Lung (tissue), 12 donors: ENCODE measurements around the gene LSM7. TPM values are rescaled to one million over a fixed set of nuclear protein-coding genes. Genes with fewer than 3 reads are reported as not detected.

Experiments used
- ATAC-seq: fragments of 200-7000 bp; cut with Tn5 transposase; one replicate; pipeline ENCODE4 v1.9.1; 2020; ENCODE audit warnings: moderate number of reproducible peaks; ENCODE audit not compliant: insufficient read depth, low FRiP score
- DNase-seq, 3 donors: peaks; one replicate each; pipeline ENCODE4 v3.0.0-alpha.2; 2013 to 2017
- H3K27ac ChIP-seq, 2 donors: one replicate each; pipeline ENCODE4 v1.5.1; 2013; ENCODE audit warnings: mild to moderate bottlenecking in 2 of 2, moderate library complexity in 2 of 2, control low read depth in 1 of 2, inconsistent platforms in 1 of 2, low read depth in 1 of 2, low read length in 1 of 2
- H3K27me3 ChIP-seq, 3 donors: one replicate each; pipeline ENCODE4 v1.5.1; 2013; ENCODE audit warnings: low read length in 2 of 3; ENCODE audit not compliant: control insufficient read depth in 3 of 3, insufficient read depth in 3 of 3
- H3K36me3 ChIP-seq, 4 donors: one replicate each; pipeline ENCODE4 v1.5.1; 2013; ENCODE audit warnings: low read length in 4 of 4, mild to moderate bottlenecking in 1 of 4, moderate library complexity in 1 of 4; ENCODE audit not compliant: control insufficient read depth in 4 of 4, insufficient read depth in 4 of 4
- H3K4me1 ChIP-seq, 5 donors: one replicate each; pipeline ENCODE4 v1.5.1; 2013; ENCODE audit warnings: low read length in 5 of 5, mild to moderate bottlenecking in 2 of 5, moderate library complexity in 1 of 5; ENCODE audit not compliant: control insufficient read depth in 5 of 5, insufficient read depth in 5 of 5
- H3K4me3 ChIP-seq: one replicate; pipeline ENCODE4 v1.5.1; 2013; ENCODE audit warnings: mild to moderate bottlenecking, control low read depth, moderate library complexity
- H3K9ac ChIP-seq, 2 donors: one replicate each; pipeline ENCODE4 v1.5.1; 2013; ENCODE audit warnings: low read length in 2 of 2, control low read depth in 1 of 2; ENCODE audit not compliant: insufficient read depth in 1 of 2
- H3K9me3 ChIP-seq, 4 donors: one replicate each; pipeline ENCODE4 v1.5.1; 2013; ENCODE audit warnings: low read length in 3 of 4, mild to moderate bottlenecking in 1 of 4, moderate library complexity in 1 of 4; ENCODE audit not compliant: control insufficient read depth in 4 of 4, insufficient read depth in 3 of 4
- WGBS, 2 donors: extraction: QIAGEN DNeasy Blood & Tissue Kit; methylation state at CpG; one replicate each; pipeline ENCODE4 v1.1.7; 2013; 5-methylcytosine and 5-hydroxymethylcytosine counted together
- polyA plus RNA-seq, 2 donors: library from polyadenylated mRNA; stranded (reverse); fragments of 200-250 nt; gene quantifications; one replicate each; pipeline ENCODE4 v1.2.1, GENCODE V29; 2013
- total RNA-seq, 2 donors: library from RNA; depleted of rRNA in 1 of 2; stranded (reverse); fragments of >200 nt in 1 of 2; gene quantifications; one replicate each; pipeline ENCODE4 v1.2.1, GENCODE V29; 2014 to 2021
- TF ChIP-seq, protein P1 (sequence below): IDR thresholded peaks from 2 replicates; pipeline ENCODE4 v1.5.1; 2012; ENCODE audit warnings: mild to moderate bottlenecking; ENCODE audit errors: control extremely low read depth, extremely low read depth
- donor health status: control.
- donor health status: control.
- donor health status: Bipolar disorder and iron deficiency.
- donor health status: healthy.
- donor health status: DM: yes; HTN: yes; CAD: no.

LSM7 gene
- total and polyA plus RNA-seq, 4 donors, result 54.9 to 307 (median 191) TPM

DNA sequence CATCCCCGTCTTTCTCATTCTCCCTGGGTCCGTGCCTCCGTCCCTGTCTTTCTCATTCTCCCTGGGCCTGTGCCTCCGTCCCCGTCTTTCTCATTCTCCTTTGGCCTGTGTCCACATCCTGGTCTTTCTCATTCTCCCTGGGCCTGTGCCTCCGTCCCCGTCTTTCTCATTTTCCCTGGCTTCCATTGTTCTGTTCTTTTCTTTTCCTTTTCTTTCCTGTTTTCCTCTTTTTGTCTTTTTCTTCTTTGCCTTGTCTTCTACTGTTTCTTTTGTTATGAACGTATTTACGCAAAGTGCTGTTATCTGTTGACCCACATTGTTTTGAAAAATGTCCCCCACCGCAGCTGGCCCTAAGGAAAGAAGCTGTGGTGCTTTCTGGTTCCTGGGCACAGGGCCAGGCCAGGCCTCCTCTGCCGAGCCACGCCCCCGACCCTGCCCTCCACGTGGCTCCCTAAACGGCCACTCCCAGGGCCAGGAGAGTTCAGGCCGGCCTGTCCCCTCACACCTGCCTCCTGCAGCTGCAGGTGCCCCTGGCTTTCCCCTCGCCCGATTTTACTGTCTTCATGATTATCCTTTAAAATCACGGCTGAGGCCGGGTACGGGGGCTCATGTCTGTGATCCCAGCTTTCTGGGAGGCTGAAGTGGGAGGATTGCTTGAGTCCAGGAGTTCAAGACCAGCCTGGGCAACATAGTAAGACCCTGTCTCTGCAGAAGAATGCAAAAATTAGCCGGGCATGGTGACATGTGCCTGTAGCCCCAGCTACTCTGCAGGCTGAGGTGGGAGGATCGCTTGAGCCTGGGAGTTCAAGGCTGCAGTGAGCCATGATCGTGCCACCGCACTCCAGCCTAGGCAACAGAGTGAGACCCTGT, 17.6 kb upstream of the LSM7 start:
- peaks cover 0 to 25% (median 14%) of the 10 kb centered on the region in 4 donors for H3K36me3 ChIP-seq
- TF ChIP-seq, protein P1, sequence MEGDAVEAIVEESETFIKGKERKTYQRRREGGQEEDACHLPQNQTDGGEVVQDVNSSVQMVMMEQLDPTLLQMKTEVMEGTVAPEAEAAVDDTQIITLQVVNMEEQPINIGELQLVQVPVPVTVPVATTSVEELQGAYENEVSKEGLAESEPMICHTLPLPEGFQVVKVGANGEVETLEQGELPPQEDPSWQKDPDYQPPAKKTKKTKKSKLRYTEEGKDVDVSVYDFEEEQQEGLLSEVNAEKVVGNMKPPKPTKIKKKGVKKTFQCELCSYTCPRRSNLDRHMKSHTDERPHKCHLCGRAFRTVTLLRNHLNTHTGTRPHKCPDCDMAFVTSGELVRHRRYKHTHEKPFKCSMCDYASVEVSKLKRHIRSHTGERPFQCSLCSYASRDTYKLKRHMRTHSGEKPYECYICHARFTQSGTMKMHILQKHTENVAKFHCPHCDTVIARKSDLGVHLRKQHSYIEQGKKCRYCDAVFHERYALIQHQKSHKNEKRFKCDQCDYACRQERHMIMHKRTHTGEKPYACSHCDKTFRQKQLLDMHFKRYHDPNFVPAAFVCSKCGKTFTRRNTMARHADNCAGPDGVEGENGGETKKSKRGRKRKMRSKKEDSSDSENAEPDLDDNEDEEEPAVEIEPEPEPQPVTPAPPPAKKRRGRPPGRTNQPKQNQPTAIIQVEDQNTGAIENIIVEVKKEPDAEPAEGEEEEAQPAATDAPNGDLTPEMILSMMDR, result no peak
- no peak for ATAC-seq
- peaks cover 0 to 11% (median 0%) of the 10 kb centered on the region in 5 donors for H3K4me1 ChIP-seq
- peak in 2 of 3 donors; percentile 24 to 36 for DNase-seq
- H3K27me3 ChIP-seq, result no peaks in the 10 kb centered on the region
- H3K9me3 ChIP-seq, result no peaks in the 10 kb centered on the region
- H3K4me3 ChIP-seq, result no peak overlapping the region
- 69 to 73% methylated on average over 25 of the region's 25 CpGs for WGBS, 2 donors
- no peak overlapping the region for H3K9ac ChIP-seq
- H3K27ac ChIP-seq, result no peak overlapping the region

DNA sequence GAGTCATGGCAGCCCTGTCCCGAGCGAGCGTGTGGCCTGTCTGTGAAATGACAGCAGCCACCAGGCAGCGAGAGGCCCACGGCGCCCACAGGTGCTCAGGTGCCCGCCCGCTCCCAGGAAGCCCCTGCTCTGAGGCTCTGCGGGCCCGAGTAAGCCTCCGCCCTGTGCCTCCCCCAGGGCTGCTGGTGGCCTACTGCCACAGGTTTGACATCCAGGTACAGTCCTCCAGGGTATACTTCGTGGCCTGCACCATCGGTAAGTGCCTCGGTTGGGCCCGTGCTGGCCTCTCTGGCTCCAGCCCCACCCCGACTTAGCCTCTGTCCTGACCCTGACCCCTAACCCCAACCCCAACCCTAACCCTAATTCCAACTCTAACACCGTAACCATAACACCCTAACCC, 16.7 kb upstream of the LSM7 start:
- H3K36me3 ChIP-seq, result peaks cover 0 to 33% (median 12%) of the 10 kb centered on the region in 4 donors

DNA sequence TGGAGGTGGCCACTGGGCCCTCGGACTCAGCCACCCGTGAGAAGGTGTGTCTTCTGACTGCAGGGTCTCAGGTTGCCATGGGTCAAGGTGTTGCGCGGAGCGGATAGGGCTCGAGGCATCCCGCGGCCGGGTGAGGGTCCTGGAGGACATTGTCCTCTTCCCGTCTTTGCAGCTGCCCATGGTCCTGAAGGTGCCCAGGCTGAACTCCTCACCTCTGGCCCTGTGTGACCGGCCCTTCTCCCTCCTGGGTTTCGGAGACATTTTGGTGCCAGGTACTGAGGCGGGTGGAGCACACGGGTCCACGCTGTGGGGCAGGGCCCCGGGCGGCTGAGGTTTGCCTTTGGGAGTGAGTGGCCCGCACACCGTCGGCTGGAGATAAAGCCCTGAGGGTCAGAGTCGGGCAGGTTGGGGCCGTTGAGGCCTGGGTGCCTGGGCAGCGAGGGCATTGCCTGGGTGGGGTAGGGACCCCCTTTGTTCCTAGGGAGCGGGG, 16.0 kb upstream of the LSM7 start:
- DNase-seq (no peak), ATAC-seq (no peak)
- Histone ChIP-seq H3K27me3 (no peaks in the 10 kb centered on the region), H3K9ac (no peak overlapping the region), H3K27ac (no peak overlapping the region), H3K36me3 (peaks cover 0 to 34% (median 9%) of the 10 kb centered on the region in 4 donors), H3K9me3 (no peaks in the 10 kb centered on the region), H3K4me3 (no peak overlapping the region), H3K4me1 (peaks cover 0 to 16% (median 0%) of the 10 kb centered on the region in 5 donors)
- WGBS, 2 donors, result 96 to 97% methylated on average over 24 of the region's 24 CpGs
- TF ChIP-seq, protein P1, result no peak

More for the DNA sequence above, 16.7 kb upstream of the LSM7 start:
- TF ChIP-seq, protein P1, result no peak
- ATAC-seq (no peak), DNase-seq (no peak)
- Histone ChIP-seq H3K9ac (no peak overlapping the region), H3K4me1 (peaks cover 0 to 16% (median 0%) of the 10 kb centered on the region in 5 donors), H3K4me3 (no peak overlapping the region), H3K27ac (no peak overlapping the region), H3K9me3 (no peaks in the 10 kb centered on the region), H3K27me3 (no peaks in the 10 kb centered on the region)
- WGBS, 2 donors, result 95 to 98% methylated on average over 15 to 17 of the region's 17 CpGs
